NCI-H2081 treated with DMSO at 0.1 percent for 48 hours (cell line): ENCODE measurements around the gene SEPSECS.

Experiments
- DNase-seq: peaks from one replicate; lab custom pipeline; 2025; lab: John Stamatoyannopoulos, UW

Gene SEPSECS

DNA sequence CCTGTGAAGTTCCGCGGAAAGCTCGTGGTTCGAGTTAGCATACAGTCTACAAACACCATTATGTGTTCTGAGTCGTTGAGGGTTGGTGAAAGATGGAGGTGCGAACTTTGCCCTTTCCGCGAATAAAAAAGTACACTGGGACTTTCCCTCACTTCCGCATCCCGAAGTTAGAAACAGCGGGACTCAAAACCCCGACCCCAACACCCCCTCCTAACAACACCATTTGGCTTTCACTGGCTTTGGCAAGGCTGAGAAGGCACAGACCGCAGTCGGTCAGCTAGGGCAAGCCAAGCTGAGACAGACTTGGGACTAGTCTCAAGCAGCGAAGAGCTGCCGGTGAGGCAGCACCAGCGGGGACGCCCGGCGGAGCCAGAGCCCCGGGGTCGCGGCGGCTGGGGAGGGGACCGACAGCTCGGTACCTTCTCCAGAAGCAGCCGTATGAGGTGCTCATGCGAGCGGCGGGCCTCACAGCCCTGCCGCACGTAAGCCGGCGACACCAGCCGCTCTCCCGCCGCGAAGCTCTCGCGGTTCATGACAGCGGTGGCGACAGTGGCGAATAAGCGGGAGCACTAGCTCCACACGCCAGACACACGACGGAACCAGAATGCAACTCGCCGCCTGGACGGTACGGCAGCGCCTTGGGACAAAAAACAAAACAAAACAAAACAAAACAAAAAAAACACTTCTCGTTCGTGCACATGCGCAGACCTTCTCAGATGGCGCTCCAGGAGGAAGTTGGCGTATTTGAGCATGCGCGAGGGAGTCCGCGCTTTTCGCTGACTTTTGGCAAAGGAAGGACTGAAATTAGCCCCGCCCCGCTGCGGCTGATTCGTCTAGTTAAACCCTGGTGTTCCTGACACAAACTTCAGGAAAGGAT, at the start of gene SEPSECS:
Gene SEPSECS, minus strand, starts transcription at position 613 of the 877 bp plus-strand sequence. Its CDS starts 80 bp downstream, at position 533.
- peak; percentile 92 for DNase-seq

GRCh38 chr4:25209702-25210101, 49.5 kb upstream of the SEPSECS start:
- DNase-seq, result no peak

- DNase-seq, result no peak
Measured at GRCh38 chr4:25207997-25208396, 47.7 kb upstream of the SEPSECS start.

- no peak for DNase-seq
Measured at GRCh38 chr4:25198713-25199112, 38.5 kb upstream of the SEPSECS start.

DNA sequence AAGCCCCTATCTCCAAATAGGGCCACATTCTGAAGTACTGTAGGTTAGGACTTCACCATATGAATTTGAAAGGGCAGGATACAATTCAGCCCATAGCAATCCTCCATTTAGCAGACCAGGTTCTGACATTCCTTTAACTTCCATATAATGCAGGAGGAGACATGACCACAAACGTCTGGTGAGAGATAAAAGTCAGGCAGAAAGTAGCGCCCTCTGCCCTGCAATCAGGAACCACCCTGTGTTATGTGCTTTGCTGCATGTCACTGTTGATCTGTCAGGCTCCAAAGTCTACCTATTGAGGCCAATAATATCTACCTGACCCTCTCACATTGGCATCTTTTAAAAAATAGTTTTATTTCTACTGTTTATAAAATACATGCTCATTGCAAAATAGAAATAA, 30.2 kb upstream of the SEPSECS start:
- DNase-seq, result no peak

DNA sequence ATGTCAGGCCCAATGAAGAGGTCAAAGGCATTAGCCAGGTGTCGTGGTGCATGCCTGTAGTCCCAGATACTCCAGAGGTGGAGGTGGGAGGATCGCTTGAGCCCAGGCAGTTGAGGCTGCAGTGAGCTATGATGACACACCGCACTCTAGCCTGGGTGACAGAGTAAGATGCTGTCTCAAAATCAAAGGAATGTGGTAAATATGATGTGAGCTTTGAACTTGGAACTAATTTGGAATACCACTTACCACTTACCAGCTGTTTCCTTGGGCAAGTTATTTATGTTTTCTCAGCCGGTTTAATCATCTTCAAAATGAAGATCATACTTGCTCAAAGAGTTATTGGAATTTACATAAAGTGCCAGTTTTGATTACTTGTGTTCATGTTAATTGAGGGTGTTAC, 23.8 kb upstream of the SEPSECS start:
- no peak for DNase-seq

- no peak for DNase-seq
Measured at GRCh38 chr4:25182937-25183336, 22.7 kb upstream of the SEPSECS start.

DNA sequence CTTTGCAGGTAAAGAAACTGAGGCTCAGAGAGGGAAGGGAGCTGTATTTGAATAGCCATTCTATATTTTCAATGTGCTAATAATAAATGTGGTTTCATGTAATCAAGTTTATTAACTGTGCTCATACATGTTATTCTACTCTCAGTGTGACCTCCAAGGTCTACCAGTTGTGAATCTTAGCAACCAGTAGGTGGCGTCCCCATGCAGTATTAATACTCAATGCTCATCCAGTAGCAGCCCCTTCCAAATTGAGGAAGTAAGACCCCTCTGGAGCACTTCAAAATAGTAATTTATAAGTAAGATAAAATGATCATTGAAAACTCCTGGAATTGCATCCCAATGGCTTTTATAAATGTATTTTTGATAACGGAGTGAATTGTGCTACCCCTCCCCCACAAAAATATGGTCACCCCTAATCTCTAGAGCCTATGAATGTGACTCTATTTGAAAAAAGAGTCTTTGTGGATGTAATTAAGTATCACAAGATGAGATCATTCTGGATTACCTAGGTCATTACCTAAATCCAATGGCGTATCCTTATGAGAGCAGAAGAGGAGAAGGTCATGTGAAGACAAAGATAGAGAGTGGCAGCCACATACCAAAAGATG, 20.4 kb upstream of the SEPSECS start:
- no peak for DNase-seq

- no peak for DNase-seq
Measured at GRCh38 chr4:25178838-25179261, 18.6 kb upstream of the SEPSECS start.

GRCh38 chr4:25177147-25177546, 16.9 kb upstream of the SEPSECS start:
- DNase-seq, result no peak

DNA sequence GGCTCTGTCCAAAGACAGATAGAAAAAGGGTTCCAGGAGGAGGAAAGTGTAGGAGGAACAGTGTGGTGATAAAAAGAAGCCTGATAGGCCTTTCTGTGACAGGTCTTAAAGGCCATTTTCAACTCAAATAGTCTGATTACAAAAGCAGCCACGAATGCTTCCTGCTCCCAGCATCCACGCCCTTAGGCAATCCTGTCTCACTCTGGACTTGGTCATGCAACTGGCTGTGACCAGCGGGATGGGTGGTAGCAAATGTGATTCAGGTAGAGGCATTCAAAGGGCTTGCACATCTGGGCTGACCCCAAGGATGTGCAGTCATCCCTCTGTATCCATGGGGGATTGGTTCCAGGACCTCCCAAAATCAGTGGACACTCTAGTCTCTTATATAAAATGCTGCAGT, 14.4 kb upstream of the SEPSECS start:
- no peak for DNase-seq

DNA sequence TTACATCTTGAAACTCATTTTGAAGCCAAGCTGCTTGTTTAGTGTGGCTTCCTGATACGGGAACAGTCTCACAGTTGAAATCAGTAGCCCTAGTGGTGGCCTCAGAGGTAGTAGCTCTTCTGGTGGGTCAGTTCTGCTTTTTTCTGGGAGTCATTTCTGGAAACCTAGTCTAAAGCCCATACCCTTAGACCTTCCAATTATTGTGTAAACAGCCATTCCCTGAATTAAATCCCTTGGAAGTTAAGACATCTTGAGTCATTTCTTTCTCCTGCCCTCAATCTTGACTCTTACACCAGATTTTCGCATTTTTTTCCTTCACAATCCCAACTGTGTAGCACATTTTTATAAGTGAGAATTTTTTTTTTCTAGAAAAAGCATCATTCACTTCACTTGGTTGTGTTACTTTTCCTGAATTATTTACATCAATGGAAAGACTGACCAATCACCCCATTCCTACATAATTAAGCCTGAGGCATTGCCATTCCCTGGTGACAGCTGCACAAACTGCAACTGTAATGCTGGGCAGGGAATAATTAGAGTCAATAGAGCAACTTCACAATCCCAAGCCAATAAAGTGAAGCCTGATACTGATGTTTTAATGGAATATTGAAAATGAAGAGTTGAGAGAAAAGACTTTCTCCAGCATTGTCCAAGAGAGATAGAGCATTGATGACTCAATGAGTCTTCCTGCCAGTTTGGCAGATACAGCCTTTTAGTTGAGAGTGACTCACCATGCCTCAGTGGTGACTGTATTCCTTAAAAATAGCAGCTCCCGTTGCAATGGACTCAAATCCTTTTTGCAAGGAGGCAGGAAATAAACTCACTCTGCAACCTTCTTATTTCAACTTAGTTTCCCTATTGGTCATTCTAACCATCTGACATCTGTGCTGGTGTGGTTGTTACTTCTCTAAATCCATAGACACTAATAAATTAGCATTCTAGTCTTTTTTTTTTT, 13.0 kb upstream of the SEPSECS start:
- no peak for DNase-seq

- no peak for DNase-seq
Measured at GRCh38 chr4:25171201-25171865, 11.1 kb upstream of the SEPSECS start.

- no peak for DNase-seq
Measured at GRCh38 chr4:25169446-25169845, 9.2 kb upstream of the SEPSECS start.

- DNase-seq, result no peak
Measured at GRCh38 chr4:25165916-25166315, 5.7 kb upstream of the SEPSECS start.

- no peak for DNase-seq
Measured at GRCh38 chr4:25163196-25163595, 2.9 kb upstream of the SEPSECS start.

DNA sequence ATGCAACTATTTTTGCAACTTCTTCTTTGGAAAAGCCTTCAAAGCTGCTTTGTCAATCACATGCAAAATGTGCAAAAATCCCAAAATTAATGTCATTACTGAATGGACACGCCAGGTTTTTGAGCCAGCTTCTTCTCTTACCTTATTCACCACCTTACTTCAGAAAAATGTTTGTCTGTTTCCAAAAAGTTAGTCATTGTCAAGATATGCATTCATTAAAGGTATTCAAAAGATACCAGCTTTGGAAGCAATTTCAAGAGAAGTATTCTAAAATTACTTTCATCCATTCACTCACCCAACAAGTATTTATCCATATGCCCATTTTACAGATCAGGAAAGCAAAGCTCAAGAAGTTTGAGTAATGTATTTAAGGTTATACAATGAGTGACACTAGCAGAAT, 2.3 kb upstream of the SEPSECS start:
- DNase-seq, result no peak

GRCh38 chr4:25161593-25161950, 1.3 kb upstream of the SEPSECS start:
- DNase-seq, result no peak

DNA sequence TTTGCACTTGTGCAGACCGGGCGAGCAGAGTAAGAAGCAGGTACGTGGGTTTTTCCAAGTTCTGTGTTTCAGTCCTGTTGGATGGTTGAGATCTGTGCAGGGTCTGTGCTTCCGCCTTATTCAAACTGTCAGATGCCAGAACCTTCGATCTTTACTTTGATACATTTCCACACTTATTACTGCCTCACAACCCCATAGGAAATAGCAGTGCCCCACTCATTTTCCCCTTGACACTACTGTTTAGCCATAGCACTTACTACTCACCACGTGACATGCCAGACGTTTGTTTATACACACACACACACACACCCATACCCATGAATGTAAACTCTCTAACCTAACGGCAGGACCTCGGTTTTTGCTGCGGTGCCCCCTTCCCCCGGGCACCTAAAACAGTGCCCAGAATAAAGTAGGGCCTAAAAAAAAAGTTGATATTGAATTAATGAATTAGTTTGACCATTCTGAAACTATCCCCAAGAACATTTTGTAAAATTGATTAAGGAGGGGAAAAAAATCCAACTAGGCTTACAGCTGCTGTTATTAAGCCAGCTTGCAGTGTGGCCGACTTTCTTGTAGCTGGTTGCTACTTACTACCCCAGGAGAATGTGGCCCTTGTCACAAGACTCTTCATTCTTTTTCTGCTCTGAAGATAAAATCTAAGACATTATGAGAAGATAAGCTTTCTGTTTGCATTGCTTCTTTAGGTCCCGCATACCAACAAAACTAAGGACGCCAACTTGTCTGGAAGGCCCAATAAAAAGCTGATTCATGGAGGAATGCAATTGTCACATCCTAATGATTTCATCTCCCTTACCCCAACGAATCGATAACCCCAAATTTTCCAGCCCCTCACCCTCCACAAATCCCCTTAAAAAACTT, 704 bp upstream of the SEPSECS start:
- no peak for DNase-seq

GRCh38 chr4:25158817-25159216, 1.4 kb downstream of the SEPSECS start:
- DNase-seq, result no peak

DNA sequence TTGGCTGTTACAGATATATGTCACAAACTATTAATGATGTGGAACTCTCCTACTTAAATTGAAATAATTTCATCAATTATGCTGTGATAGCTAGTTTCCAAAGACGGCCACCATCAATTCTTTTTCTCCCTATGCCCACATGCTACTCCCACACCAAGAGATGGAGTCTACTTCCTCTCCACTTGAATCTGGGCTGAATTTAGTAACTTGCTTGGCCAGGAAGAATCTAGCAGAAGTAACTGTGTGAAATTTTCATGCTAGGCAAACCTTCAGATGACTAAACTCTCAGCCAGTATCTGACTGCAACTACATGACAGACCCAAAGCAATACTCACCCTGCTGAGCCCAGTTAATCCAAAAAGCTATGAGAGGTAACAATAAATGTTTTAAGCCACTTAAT, 3.2 kb downstream of the SEPSECS start:
- DNase-seq, result no peak
